Measurements from ENCODE around the gene CNOT1.

CNOT1 gene

GRCh38 chr16:58516768-58517107, 112.9 kb downstream of the CNOT1 start:
- DNase-seq (ENCODE audit: low read depth), result no peak

GRCh38 chr16:58515871-58516767, 113.5 kb downstream of the CNOT1 start:
- DNase-seq (ENCODE audit: low read depth), result no peak

GRCh38 chr16:58515125-58515870, 114.3 kb downstream of the CNOT1 start, which contains the start of gene SETD6:
Gene SETD6, plus strand, starts transcription at chr16:58515517. Its CDS starts 21 bp downstream, at chr16:58515538.
- peak; percentile 58 for DNase-seq (ENCODE audit: low read depth)

GRCh38 chr16:58513874-58514273, 115.8 kb downstream of the CNOT1 start:
- no peak for DNase-seq (ENCODE audit: low read depth)

- no peak for DNase-seq (ENCODE audit: low read depth)
Observed at GRCh38 chr16:58511933-58512815, 117.5 kb downstream of the CNOT1 start.

- no peak for DNase-seq (ENCODE audit: low read depth)
Observed at GRCh38 chr16:58510776-58511628, 118.6 kb downstream of the CNOT1 start.

GRCh38 chr16:58510097-58510775, 119.4 kb downstream of the CNOT1 start:
- DNase-seq (ENCODE audit: low read depth), result no peak

- no peak for DNase-seq (ENCODE audit: low read depth)
Observed at GRCh38 chr16:58509256-58510096, 120.2 kb downstream of the CNOT1 start.

- no peak for DNase-seq (ENCODE audit: low read depth)
Observed at GRCh38 chr16:58508671-58509251, 120.9 kb downstream of the CNOT1 start.

GRCh38 chr16:58507963-58508670, 121.5 kb downstream of the CNOT1 start:
- no peak for DNase-seq (ENCODE audit: low read depth)

GRCh38 chr16:58507195-58507962, 122.2 kb downstream of the CNOT1 start:
- DNase-seq (ENCODE audit: low read depth), result no peak

GRCh38 chr16:58506241-58507194, 123.1 kb downstream of the CNOT1 start:
- DNase-seq (ENCODE audit: low read depth), result no peak

- no peak for DNase-seq (ENCODE audit: low read depth)
Observed at GRCh38 chr16:58503863-58504688, 125.5 kb downstream of the CNOT1 start.

- DNase-seq (ENCODE audit: low read depth), result no peak
Observed at GRCh38 chr16:58503166-58503862, 126.3 kb downstream of the CNOT1 start.
